K562 (cell line): ENCODE data around the gene MAGI2. TPM values are rescaled to one million over a fixed set of nuclear protein-coding genes. Genes with fewer than 3 reads are reported as not detected.

Experiments used
- ATAC-seq: fragments of 200-7000 bp; cut with Tn5 transposase; 3 replicates; pipeline ENCODE4 v1.9.1; 2020; ENCODE audit warnings: moderate library complexity
- BruUV-seq: library from RNA; stranded (reverse); fragments of 400-500 nt; replicated peaks from 2 replicates; lab custom pipeline; 2021; lab: Mats Ljungman, UMichigan
- CTCF ChIA-PET: fragments of 300-600 bp; formaldehyde crosslinking; extraction: SDS; loops from one replicate; lab custom pipeline; 2021; ENCODE audit warnings: low intra/inter-chr PET ratio; lab: Yijun Ruan, JAX
- POLR2A ChIA-PET: fragments of 300-600, 350-650 bp; sonication (Branson Sonifier 250); formaldehyde crosslinking; extraction: SDS; loops from one replicate; lab custom pipeline; 2021; ENCODE audit warnings: antibody characterized with exemption, inconsistent platforms; lab: Yijun Ruan, JAX
- DNase-seq, 4 experiments: peaks; one replicate each; pipeline versions ENCODE4 v3.0.0 to v3.0.0-alpha.2; 2011 to 2018; ENCODE audit warnings: low spot score in 3 of 4, mixed read lengths in 3 of 4; ENCODE audit errors: extremely low read depth in 1 of 4
- FAIRE-seq: peaks from 2 replicates; lab custom pipeline; 2011; peaks lifted over from hg19 to GRCh38; lab: Jason Lieb, UNC
- H2AFZ ChIP-seq: 2 replicates; pipeline ENCODE4 v1.6.0; 2011; ENCODE audit warnings: low read depth, low read length, control low read depth, inconsistent platforms
- H3K27ac ChIP-seq: fragments of 200-600 bp; 3 replicates; pipeline ENCODE4 v1.8.0; 2011; ENCODE audit warnings: low read depth, mild to moderate bottlenecking, control low read depth, inconsistent platforms, low read length, moderate library complexity, mixed read lengths; ENCODE audit errors: extremely low read depth
- H3K27me3 ChIP-seq, 2 experiments: fragments of 300-600 bp in 1 of 2; 2 replicates in 1 of 2; 3 replicates in 1 of 2; pipeline versions ENCODE4 v1.6.0 to v1.8.0; 2011; ENCODE audit warnings: inconsistent platforms in 2 of 2, low read length in 2 of 2, mild to moderate bottlenecking in 1 of 2, mixed read lengths in 1 of 2, moderate library complexity in 1 of 2; ENCODE audit not compliant: control insufficient read depth in 2 of 2, insufficient read depth in 2 of 2
- H3K36me3 ChIP-seq: fragments of 300-600 bp; 3 replicates; pipeline ENCODE4 v1.8.0; 2011; ENCODE audit warnings: mild to moderate bottlenecking, low read length, inconsistent platforms; ENCODE audit not compliant: control insufficient read depth, insufficient read depth
- H3K4me1 ChIP-seq, 2 experiments: fragments of 200-600 bp in 1 of 2; replicated peaks in 1 of 2; 2 replicates in 1 of 2; 3 replicates in 1 of 2; pipeline versions ENCODE4 v1.5.1 to v1.8.0; 2011; ENCODE audit warnings: inconsistent platforms in 2 of 2, low read length in 2 of 2, mild to moderate bottlenecking in 1 of 2, mixed read lengths in 1 of 2, moderate library complexity in 1 of 2; ENCODE audit not compliant: control insufficient read depth in 2 of 2, insufficient read depth in 2 of 2
- H3K4me2 ChIP-seq: 2 replicates; pipeline ENCODE4 v1.6.1; 2011; ENCODE audit warnings: low read length, control low read depth, inconsistent platforms, mixed read lengths; ENCODE audit not compliant: insufficient read depth
- H3K4me3 ChIP-seq: fragments of 200-600 bp; sonication (generic), shearing (Covaris generic); 2 replicates; pipeline ENCODE4 v1.5.1; 2016; ENCODE audit warnings: control low read depth, inconsistent platforms
- H3K79me2 ChIP-seq: fragments of 200-600 bp; 3 replicates; pipeline ENCODE4 v1.8.0; 2011; ENCODE audit warnings: low read length, inconsistent platforms; ENCODE audit not compliant: control insufficient read depth, insufficient read depth
- H3K9ac ChIP-seq, 2 experiments: 2 replicates each; pipeline versions ENCODE4 v1.6.0 to v1.6.1; 2011; ENCODE audit warnings: low read depth in 2 of 2, low read length in 2 of 2, control low read depth in 1 of 2, inconsistent platforms in 1 of 2, mild to moderate bottlenecking in 1 of 2, mixed read lengths in 1 of 2; ENCODE audit not compliant: insufficient read depth in 1 of 2
- H3K9me1 ChIP-seq: one replicate; pipeline ENCODE4 v1.6.0; 2011; ENCODE audit warnings: inconsistent platforms, mild to moderate bottlenecking, low read length, moderate library complexity; ENCODE audit not compliant: control insufficient read depth, insufficient read depth
- H3K9me3 ChIP-seq: replicated peaks from 2 replicates; pipeline ENCODE4 v1.5.1; 2011; ENCODE audit warnings: low read depth, low read length, inconsistent platforms; ENCODE audit not compliant: control insufficient read depth, insufficient read depth
- H4K20me1 ChIP-seq: replicated peaks from 2 replicates; pipeline ENCODE4 v1.6.1; 2011; ENCODE audit warnings: low read length, inconsistent platforms, mixed read lengths; ENCODE audit not compliant: control insufficient read depth, insufficient read depth
- ARID3B ChIP-seq: fragments of 250-450 bp; sonication (Bioruptor Pico); IDR thresholded peaks from 2 replicates; pipeline ENCODE4 v1.4.0; 2020; ENCODE audit warnings: borderline replicate concordance
- KAT2B ChIP-seq: IDR thresholded peaks from one replicate; pipeline ENCODE4 v1.6.1; 2012; ENCODE audit warnings: low read depth, mild to moderate bottlenecking, control low read depth, inconsistent platforms, low read length, moderate library complexity
- MTA3 ChIP-seq: fragments of 450-650 bp; formaldehyde crosslinking; IDR thresholded peaks from 2 replicates; pipeline ENCODE4 v1.6.1; 2017; ENCODE audit warnings: mild to moderate bottlenecking, borderline replicate concordance
- NBN ChIP-seq: fragments of 450-650 bp; IDR thresholded peaks from 2 replicates; pipeline ENCODE4 v1.6.1; 2016; ENCODE audit warnings: low read depth, mild to moderate bottlenecking
- NFXL1 ChIP-seq: fragments of 450-650 bp; formaldehyde crosslinking; IDR thresholded peaks from 2 replicates; pipeline ENCODE4 v1.4.0; 2021; ENCODE audit warnings: mild to moderate bottlenecking
- POLR3G ChIP-seq: IDR thresholded peaks from 2 replicates; pipeline ENCODE4 v1.6.1; 2011; ENCODE audit not compliant: insufficient read length, insufficient replicate concordance; ENCODE audit errors: extremely low read depth
- SREBF1 ChIP-seq: fragments of 150-350 bp; IDR thresholded peaks from 2 replicates; pipeline ENCODE4 v1.6.1; 2014; ENCODE audit warnings: antibody characterized with exemption, low read depth, low read length, borderline replicate concordance
- TEAD2 ChIP-seq: fragments of 450-650 bp; IDR thresholded peaks from 2 replicates; pipeline ENCODE4 v1.6.1; 2016; ENCODE audit warnings: missing genetic modification characterization, control low read depth, missing compliant biosample characterization
- ZNF175 ChIP-seq: fragments of 200-800 bp; sonication (Bioruptor generic); IDR thresholded peaks from 2 replicates; pipeline ENCODE4 v1.6.1; 2016; ENCODE audit warnings: low read depth, mild to moderate bottlenecking, missing genetic modification characterization, missing compliant biosample characterization
- ZNF3 ChIP-seq: fragments of 250-450 bp; sonication (Bioruptor Pico); IDR thresholded peaks from 2 replicates; pipeline ENCODE4 v1.5.0; 2021; ENCODE audit warnings: mild to moderate bottlenecking, moderate library complexity
- ZNF347 ChIP-seq: fragments of 450-650 bp; formaldehyde crosslinking; IDR thresholded peaks from 2 replicates; pipeline ENCODE4 v1.4.0; 2020; ENCODE audit warnings: low read depth, mild to moderate bottlenecking, moderate library complexity
- ZNF584 ChIP-seq: fragments of 200-800 bp; sonication (Bioruptor generic); IDR thresholded peaks from 2 replicates; pipeline ENCODE4 v1.6.1; 2016; ENCODE audit warnings: low read depth, mild to moderate bottlenecking, missing genetic modification characterization, missing compliant biosample characterization
- in situ Hi-C: fragments of 300-500 bp; cut with MboI; formaldehyde crosslinking; loops from 4 replicates; pipeline ENCODE4 v1.15.0; 2018; ENCODE audit warnings: inconsistent platforms, mixed read lengths
- intact Hi-C: fragments of 100-400 bp; cut with micrococcal nuclease; formaldehyde crosslinking; loops from 2 replicates; pipeline ENCODE4 v1.14.2; 2022
- polyA plus RNA-seq, 8 experiments: library from polyadenylated mRNA; depleted of rRNA in 4 of 8; stranded (reverse) in 5 of 8; unstranded in 3 of 8; fragments of >200 nt; fragmentation: Nextera tagmentation in 2 of 8; fragmentation: Illumina TruSeq in 1 of 8; extraction: Ambion mirVana in 2 of 8; extraction: Trizol in 1 of 8; gene quantifications; 2 replicates each; pipeline versions ENCODE4 v1.2.1 to v1.2.3, GENCODE V29; 2011 to 2014; ENCODE audit warnings: inconsistent platforms in 1 of 8, missing spikeins in 1 of 8
- total RNA-seq, 7 experiments: library from RNA; depleted of rRNA in 6 of 7; stranded (reverse); fragments of >200 nt in 6 of 7; fragmentation: Illumina TruSeq in 2 of 7; extraction: Trizol in 2 of 7; gene quantifications; 2 replicates each; pipeline versions ENCODE4 v1.2.1 to v1.2.3, GENCODE V29; 2011 to 2021; ENCODE audit warnings: low replicate concordance in 1 of 7
- TF ChIP-seq, protein P1 (sequence below): fragments of 450-650 bp; formaldehyde crosslinking; IDR thresholded peaks from 2 replicates; pipeline ENCODE4 v1.4.0; 2020; ENCODE audit warnings: mild to moderate bottlenecking, mixed read lengths

The MAGI2 gene
- total and polyA plus RNA-seq, 9 of the 15 experiments (the other 6 are each of a cell fraction or from before 2014, with no cell fraction given) = 0.27 to 1.4 (median 0.70) TPM

- TF ChIP-seq ZNF175 (CRISPR knock-in tag) = no peak
- TF ChIP-seq NFXL1 (CRISPR knock-in tag) = no peak
- no peak for TF ChIP-seq ZNF3 (CRISPR knock-in tag)
- no peak for TF ChIP-seq ZNF347 (CRISPR knock-in tag)
- TF ChIP-seq MTA3 = no peak
- no peak for TF ChIP-seq TEAD2 (tag)
- no peak for TF ChIP-seq POLR3G
- TF ChIP-seq ARID3B = no peak
- no peak for TF ChIP-seq KAT2B
- no peak for TF ChIP-seq ZNF584 (CRISPR knock-in tag)
- TF ChIP-seq, protein P1, sequence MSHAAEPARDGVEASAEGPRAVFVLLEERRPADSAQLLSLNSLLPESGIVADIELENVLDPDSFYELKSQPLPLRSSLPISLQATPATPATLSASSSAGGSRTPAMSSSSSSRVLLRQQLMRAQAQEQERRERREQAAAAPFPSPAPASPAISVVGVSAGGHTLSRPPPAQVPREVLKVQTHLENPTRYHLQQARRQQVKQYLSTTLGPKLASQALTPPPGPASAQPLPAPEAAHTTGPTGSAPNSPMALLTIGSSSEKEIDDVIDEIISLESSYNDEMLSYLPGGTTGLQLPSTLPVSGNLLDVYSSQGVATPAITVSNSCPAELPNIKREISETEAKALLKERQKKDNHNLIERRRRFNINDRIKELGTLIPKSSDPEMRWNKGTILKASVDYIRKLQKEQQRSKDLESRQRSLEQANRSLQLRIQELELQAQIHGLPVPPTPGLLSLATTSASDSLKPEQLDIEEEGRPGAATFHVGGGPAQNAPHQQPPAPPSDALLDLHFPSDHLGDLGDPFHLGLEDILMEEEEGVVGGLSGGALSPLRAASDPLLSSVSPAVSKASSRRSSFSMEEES (CRISPR knock-in tag) = no peak
- TF ChIP-seq NBN = no peak
- no peak for TF ChIP-seq SREBF1
- BruUV-seq = no TSS peak
- intact Hi-C loops = no loop called here
- FAIRE-seq (no peak), DNase-seq (no peak), ATAC-seq (no peak)
- CTCF ChIA-PET = no interaction called here
- Histone ChIP-seq H3K4me1 (no peaks in the 10 kb centered on the region), H3K9ac (no peak overlapping the region), H2AFZ (no peak overlapping the region), H3K4me3 (no peak overlapping the region), H3K36me3 (no peaks in the 10 kb centered on the region), H3K27ac (no peak overlapping the region), H3K9me3 (no peaks in the 10 kb centered on the region), H3K79me2 (no peaks in the 10 kb centered on the region), H3K27me3 (no peaks in the 10 kb centered on the region), H4K20me1 (no peaks in the 10 kb centered on the region), H3K9me1 (no peaks in the 10 kb centered on the region), H3K4me2 (no peak overlapping the region)
- POLR2A ChIA-PET = no interaction called here
- in situ Hi-C loops = no loop called here
Observed at GRCh38 chr7:78370936-78371335, 1082.5 kb downstream of the MAGI2 start.
